Astrocyte (in vitro differentiated cells and primary cell): ENCODE measurements around the gene COPE. TPM values are rescaled to one million over a fixed set of nuclear protein-coding genes. Genes with fewer than 3 reads are reported as not detected.

ENCODE experiments used
- DNase-seq: peaks from one replicate; pipeline ENCODE4 v3.0.0-alpha.2; 2010; ENCODE audit warnings: low read depth
- FAIRE-seq: peaks from 2 replicates; lab custom pipeline; 2011; peaks lifted over from hg19 to GRCh38; lab: Jason Lieb, UNC
- H2AFZ ChIP-seq: 2 replicates; pipeline ENCODE4 v1.6.0; 2012; ENCODE audit warnings: low read depth, low read length, inconsistent platforms
- H3K27ac ChIP-seq: 2 replicates; pipeline ENCODE4 v1.5.1; 2011; ENCODE audit warnings: low read depth, low read length, inconsistent platforms
- H3K27me3 ChIP-seq: 2 replicates; pipeline ENCODE4 v1.6.0; 2011; ENCODE audit warnings: low read length, inconsistent platforms; ENCODE audit not compliant: insufficient read depth
- H3K36me3 ChIP-seq: 2 replicates; pipeline ENCODE4 v1.5.1; 2011; ENCODE audit warnings: low read length, inconsistent platforms; ENCODE audit not compliant: insufficient read depth
- H3K4me1 ChIP-seq: 2 replicates; pipeline ENCODE4 v1.5.1; 2011; ENCODE audit warnings: low read length, inconsistent platforms; ENCODE audit not compliant: insufficient read depth
- H3K4me2 ChIP-seq: 2 replicates; pipeline ENCODE4 v1.6.0; 2012; ENCODE audit warnings: low read length, inconsistent platforms
- H3K4me3 ChIP-seq: 2 replicates; pipeline ENCODE4 v1.5.1; 2011; ENCODE audit warnings: low read depth, mild to moderate bottlenecking, low read length, inconsistent platforms; ENCODE audit not compliant: insufficient read depth
- H3K79me2 ChIP-seq: 2 replicates; pipeline ENCODE4 v1.6.0; 2012; ENCODE audit warnings: mild to moderate bottlenecking, low read length, inconsistent platforms; ENCODE audit not compliant: insufficient read depth
- H3K9ac ChIP-seq: 2 replicates; pipeline ENCODE4 v1.6.0; 2012; ENCODE audit warnings: mild to moderate bottlenecking, low read length, inconsistent platforms
- H3K9me3 ChIP-seq: 2 replicates; pipeline ENCODE4 v1.5.1; 2012; ENCODE audit warnings: low read depth, mild to moderate bottlenecking, low read length, inconsistent platforms; ENCODE audit not compliant: insufficient read depth
- H4K20me1 ChIP-seq: 2 replicates; pipeline ENCODE4 v1.6.0; 2012; ENCODE audit warnings: low read length, inconsistent platforms; ENCODE audit not compliant: insufficient read depth
- H3K27ac Mint-ChIP-seq: one replicate; pipeline ENCODE4 v1.8.0; 2021; ENCODE audit warnings: mild to moderate bottlenecking, mixed read lengths; ENCODE audit not compliant: unreplicated experiment
- H3K27me3 Mint-ChIP-seq: one replicate; pipeline ENCODE4 v1.8.0; 2021; ENCODE audit warnings: low read depth, mixed read lengths; ENCODE audit not compliant: unreplicated experiment
- H3K36me3 Mint-ChIP-seq: one replicate; pipeline ENCODE4 v1.8.0; 2021; ENCODE audit warnings: low read depth, mixed read lengths; ENCODE audit not compliant: unreplicated experiment
- H3K4me1 Mint-ChIP-seq: one replicate; pipeline ENCODE4 v1.8.0; 2021; ENCODE audit warnings: low read depth, mixed read lengths; ENCODE audit not compliant: unreplicated experiment
- H3K4me3 Mint-ChIP-seq: one replicate; pipeline ENCODE4 v1.8.0; 2021; ENCODE audit warnings: mild to moderate bottlenecking, moderate library complexity, mixed read lengths; ENCODE audit not compliant: unreplicated experiment
- H3K9me3 Mint-ChIP-seq: one replicate; pipeline ENCODE4 v1.8.0; 2021; ENCODE audit warnings: mild to moderate bottlenecking, mixed read lengths; ENCODE audit not compliant: unreplicated experiment
- EZH2 ChIP-seq: IDR thresholded peaks from 2 replicates; pipeline ENCODE4 v1.6.1; 2012; ENCODE audit warnings: mild to moderate bottlenecking, low read length, inconsistent platforms; ENCODE audit not compliant: insufficient read depth
- total RNA-seq: library from RNA; stranded (reverse); gene quantifications from 2 replicates; pipeline ENCODE4 v1.2.1, GENCODE V29; 2021
- TF ChIP-seq, protein P1 (sequence below): IDR thresholded peaks from 2 replicates; pipeline ENCODE4 v1.5.1; 2011; ENCODE audit warnings: low read depth, mild to moderate bottlenecking, inconsistent platforms, low read length, moderate library complexity; ENCODE audit not compliant: insufficient read depth

COPE gene
- total RNA-seq, 1 donor from 2014 or later: 298 TPM

DNA sequence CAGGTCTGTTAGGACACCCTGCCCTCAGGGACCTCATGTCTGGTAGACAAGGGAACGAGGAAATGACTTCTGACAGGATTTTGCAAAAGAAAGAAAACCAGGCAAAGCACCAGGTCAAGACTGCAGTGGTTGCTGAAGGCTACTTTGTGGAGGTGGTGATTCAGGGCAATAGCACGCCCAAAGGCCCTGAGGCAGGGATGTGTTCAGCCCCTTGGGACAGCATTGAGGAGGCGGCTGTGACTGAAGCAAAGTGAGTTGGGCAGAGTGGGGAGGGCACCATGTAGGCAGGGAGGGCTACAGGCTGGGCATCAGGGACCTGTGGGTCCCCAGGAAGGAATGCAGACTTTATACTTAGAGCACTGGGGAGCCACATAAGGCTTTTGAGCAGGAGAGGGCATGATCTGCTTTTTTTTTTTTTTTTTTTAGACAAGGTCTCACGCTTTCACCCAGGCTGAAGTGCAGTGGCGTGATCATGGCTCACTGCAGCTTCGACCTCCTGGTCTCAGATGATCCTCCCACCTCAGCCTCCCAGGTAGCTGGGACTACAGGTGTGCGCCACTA lies 32.6 kb upstream of the COPE start:
- DNase-seq: no peak
- H3K27ac Mint-ChIP-seq: no peak overlapping the region
- TF ChIP-seq EZH2: no peak
- TF ChIP-seq, protein P1, sequence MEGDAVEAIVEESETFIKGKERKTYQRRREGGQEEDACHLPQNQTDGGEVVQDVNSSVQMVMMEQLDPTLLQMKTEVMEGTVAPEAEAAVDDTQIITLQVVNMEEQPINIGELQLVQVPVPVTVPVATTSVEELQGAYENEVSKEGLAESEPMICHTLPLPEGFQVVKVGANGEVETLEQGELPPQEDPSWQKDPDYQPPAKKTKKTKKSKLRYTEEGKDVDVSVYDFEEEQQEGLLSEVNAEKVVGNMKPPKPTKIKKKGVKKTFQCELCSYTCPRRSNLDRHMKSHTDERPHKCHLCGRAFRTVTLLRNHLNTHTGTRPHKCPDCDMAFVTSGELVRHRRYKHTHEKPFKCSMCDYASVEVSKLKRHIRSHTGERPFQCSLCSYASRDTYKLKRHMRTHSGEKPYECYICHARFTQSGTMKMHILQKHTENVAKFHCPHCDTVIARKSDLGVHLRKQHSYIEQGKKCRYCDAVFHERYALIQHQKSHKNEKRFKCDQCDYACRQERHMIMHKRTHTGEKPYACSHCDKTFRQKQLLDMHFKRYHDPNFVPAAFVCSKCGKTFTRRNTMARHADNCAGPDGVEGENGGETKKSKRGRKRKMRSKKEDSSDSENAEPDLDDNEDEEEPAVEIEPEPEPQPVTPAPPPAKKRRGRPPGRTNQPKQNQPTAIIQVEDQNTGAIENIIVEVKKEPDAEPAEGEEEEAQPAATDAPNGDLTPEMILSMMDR: no peak

DNA sequence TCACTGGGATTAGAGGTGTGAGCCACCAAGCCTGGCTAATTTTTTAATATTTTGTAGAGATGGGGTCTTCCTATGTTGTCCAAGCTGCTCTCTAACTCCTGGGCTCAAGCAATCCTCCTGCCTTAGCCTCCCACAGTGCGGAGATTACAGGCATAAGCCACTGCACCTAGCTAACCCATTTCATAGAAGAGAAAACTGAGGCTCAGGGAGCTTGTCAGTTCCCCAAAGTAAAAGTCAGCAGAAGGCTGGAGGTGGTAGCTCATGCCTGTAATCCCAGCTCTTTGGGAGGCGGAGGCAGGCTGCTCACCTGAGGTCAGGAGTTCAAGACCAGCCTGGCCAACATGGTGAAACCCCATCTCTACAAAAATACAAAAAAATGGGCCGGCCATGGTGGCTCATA lies 30.7 kb upstream of the COPE start:
- no peaks in the 10 kb centered on the region for H3K79me2 ChIP-seq
- no peak overlapping the region for H3K4me2 ChIP-seq
- no peak overlapping the region for H2AFZ ChIP-seq
- DNase-seq: no peak
- no peaks in the 10 kb centered on the region for H3K9me3 Mint-ChIP-seq
- H3K4me3 ChIP-seq: no peak overlapping the region
- no peak overlapping the region for H3K27ac ChIP-seq
- no peaks in the 10 kb centered on the region for H3K27me3 ChIP-seq
- TF ChIP-seq, protein P1: no peak
- TF ChIP-seq EZH2: no peak
- H3K36me3 Mint-ChIP-seq: peaks cover 12% of the 10 kb centered on the region
- H4K20me1 ChIP-seq: peaks cover 4% of the 10 kb centered on the region
- no peak overlapping the region for H3K27ac Mint-ChIP-seq
- H3K4me3 Mint-ChIP-seq: no peak overlapping the region
- no peaks in the 10 kb centered on the region for H3K9me3 ChIP-seq
- H3K4me1 Mint-ChIP-seq: no peaks in the 10 kb centered on the region
- peaks cover 15% of the 10 kb centered on the region for H3K27me3 Mint-ChIP-seq
- no peak for FAIRE-seq
- no peaks in the 10 kb centered on the region for H3K4me1 ChIP-seq
- no peak overlapping the region for H3K9ac ChIP-seq
- no peaks in the 10 kb centered on the region for H3K36me3 ChIP-seq

More for the DNA sequence above, 32.6 kb upstream of the COPE start:
- Histone ChIP-seq H4K20me1 (no peaks in the 10 kb centered on the region), H3K4me2 (no peak overlapping the region), H3K79me2 (no peaks in the 10 kb centered on the region), H3K9me3 (no peaks in the 10 kb centered on the region), H3K36me3 (no peaks in the 10 kb centered on the region), H3K4me3 (no peak overlapping the region), H3K27me3 (no peaks in the 10 kb centered on the region), H2AFZ (no peak overlapping the region), H3K27ac (no peak overlapping the region), H3K9ac (no peak overlapping the region), H3K4me1 (no peaks in the 10 kb centered on the region)
- no peaks in the 10 kb centered on the region for H3K4me1 Mint-ChIP-seq
- no peaks in the 10 kb centered on the region for H3K9me3 Mint-ChIP-seq
- peaks cover 11% of the 10 kb centered on the region for H3K27me3 Mint-ChIP-seq
- H3K36me3 Mint-ChIP-seq: peaks cover 4% of the 10 kb centered on the region
- H3K4me3 Mint-ChIP-seq: no peak overlapping the region
- FAIRE-seq: no peak

DNA sequence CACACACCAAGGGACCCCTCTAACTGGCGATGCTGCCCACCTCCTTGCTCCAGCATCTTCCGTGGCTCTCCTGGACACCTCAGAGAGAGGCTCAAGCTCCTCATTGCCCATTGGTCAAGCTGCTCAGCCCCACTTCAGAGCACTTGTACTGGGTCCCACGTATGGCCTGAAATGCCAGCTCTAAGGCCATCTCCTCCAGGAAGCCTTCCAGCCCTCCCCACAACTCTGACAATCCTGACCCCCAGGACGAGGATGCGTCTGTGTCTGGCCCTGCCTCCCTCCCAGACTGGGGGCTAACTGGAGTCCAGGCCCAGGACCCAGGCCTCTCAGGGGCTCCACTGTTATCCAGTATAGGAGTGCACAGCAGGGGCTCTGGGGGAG lies 29.8 kb upstream of the COPE start:
- Histone ChIP-seq H4K20me1 (peaks cover 4% of the 10 kb centered on the region), H2AFZ (no peak overlapping the region), H3K36me3 (no peaks in the 10 kb centered on the region), H3K4me2 (no peak overlapping the region), H3K27ac (no peak overlapping the region), H3K9me3 (no peaks in the 10 kb centered on the region), H3K79me2 (no peaks in the 10 kb centered on the region), H3K4me1 (no peaks in the 10 kb centered on the region), H3K4me3 (no peak overlapping the region), H3K27me3 (no peaks in the 10 kb centered on the region), H3K9ac (no peak overlapping the region)
- Mint-ChIP-seq H3K9me3 (no peaks in the 10 kb centered on the region), H3K36me3 (peaks cover 14% of the 10 kb centered on the region), H3K27ac (no peak overlapping the region), H3K4me3 (no peak overlapping the region), H3K4me1 (no peaks in the 10 kb centered on the region), H3K27me3 (peaks cover 20% of the 10 kb centered on the region)
- no peak for FAIRE-seq
- DNase-seq: no peak
- TF ChIP-seq, protein P1: no peak
- TF ChIP-seq EZH2: no peak
